ENCODE measurements around the gene TMEM208.

TMEM208 gene

GRCh38 chr16:67252609-67253497 lies 25.9 kb downstream of the TMEM208 start:
- DNase-seq, result no peak

- no peak for DNase-seq
Measured at GRCh38 chr16:67254801-67255552, 28.0 kb downstream of the TMEM208 start.

DNA sequence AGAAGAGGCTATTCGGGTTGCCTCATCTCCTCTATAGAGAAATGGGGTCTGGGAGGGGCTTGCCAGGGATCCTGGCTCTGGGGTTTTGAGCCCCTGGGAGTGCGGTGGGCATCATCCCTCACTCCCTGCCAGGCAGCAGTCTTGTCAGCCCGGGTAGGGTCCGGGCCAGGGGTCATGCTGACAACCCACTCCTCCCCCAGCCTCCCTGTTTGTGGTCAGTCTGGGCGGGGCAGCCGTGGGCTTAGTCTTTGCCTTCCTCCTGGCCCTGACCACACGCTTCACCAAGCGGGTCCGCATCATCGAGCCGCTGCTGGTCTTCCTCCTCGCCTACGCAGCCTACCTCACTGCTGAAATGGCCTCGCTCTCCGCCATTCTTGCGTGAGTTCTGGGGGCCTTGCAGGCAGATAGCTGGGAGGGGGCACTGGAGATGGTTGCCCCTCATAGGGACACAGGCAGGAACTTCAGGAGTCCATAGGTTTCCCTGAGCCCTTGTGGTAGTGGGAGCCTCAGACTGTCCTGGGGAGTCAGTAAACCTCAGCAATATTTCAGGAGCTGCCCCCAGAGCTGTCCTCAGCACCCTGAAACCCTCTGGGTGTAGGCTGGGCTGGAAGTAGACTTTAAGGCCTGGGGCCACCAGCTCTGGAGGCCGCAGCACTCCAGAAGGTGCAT lies 28.8 kb downstream of the TMEM208 start:
- no peak for DNase-seq

DNA sequence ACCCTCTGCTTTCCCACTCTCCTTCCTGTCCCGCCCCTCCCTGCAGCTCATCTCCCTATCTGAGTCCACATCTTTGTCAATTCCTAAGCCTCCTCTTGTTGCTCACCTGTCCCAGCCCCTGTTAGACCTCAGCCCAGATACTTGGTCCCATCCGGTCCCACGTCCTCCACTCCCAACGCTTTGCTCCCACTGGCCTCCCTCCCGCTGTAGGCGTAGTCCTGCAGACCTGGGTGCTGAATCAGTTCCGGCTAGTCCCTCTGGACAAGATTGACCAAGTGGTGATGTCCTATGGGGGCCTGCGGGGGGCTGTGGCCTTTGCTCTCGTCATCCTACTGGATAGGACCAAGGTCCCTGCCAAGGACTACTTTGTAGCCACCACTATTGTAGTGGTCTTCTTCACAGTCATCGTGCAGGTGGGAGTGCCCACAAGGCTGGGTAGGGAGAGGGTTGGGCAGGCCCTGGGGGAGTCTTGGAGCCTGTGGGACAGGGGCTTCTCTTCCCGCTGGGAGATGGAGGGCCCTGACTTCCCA lies 29.8 kb downstream of the TMEM208 start:
- no peak for DNase-seq

DNA sequence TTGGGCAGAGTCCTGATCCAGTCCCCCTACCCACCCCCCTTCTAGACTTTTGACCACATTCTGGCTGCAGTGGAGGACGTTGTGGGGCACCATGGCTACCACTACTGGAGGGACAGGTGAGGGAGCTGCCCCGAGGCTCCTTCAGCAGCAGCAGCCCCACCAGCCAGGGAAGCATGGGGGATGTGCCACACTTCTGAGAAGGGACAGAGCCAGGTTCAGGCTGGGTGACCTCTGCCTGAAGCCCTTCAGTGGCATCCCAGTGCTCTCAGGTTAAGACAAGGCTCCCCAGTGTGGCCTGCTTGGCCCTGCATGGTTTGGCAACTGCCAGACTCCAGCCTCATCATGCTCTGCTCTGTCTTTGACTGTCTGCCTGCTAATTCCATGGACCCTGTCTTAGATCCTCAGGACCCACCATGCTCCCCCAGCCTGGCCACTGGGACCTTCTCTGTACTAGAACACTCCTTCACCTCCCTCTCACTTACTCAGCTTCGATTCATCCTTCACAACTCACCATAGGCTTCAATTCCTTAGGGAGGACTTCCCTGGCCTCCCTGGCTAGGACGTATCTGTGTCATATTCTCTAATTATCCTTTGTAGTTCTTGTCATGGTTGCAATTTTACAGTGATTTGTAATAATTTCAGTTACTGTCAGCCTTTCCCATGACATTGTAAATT lies 30.7 kb downstream of the TMEM208 start:
- DNase-seq, result no peak

DNA sequence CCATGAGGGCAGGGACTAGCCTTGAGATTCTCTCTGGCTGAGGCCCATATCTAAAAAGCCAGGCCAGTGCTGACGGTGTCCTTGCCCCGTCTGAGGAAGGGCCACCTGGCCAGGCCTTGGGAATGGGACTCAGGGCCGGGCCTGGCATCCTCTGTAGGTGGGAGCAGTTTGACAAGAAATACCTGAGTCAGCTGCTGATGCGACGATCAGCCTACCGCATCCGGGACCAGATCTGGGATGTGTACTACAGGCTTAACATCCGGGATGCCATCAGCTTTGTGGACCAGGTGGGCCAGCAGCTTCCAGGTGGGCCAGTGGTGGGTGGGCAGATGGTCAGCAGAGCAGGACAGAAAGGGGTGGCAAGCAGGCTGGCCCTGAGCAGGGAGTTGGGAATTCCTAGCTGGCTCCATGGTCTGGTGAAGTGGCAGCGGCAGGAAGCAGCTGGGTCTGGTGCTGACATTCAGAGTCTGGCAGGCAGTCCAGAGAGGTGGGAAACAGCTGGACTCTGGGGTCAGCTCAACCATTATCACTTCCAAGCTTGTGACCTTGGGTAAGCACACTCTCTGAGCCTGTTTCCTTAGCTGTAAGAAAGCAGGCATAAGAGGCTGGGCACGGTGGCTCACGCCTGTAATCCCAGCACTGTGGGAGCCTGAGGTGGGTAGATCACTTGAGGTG lies 31.4 kb downstream of the TMEM208 start:
- DNase-seq, result no peak

- DNase-seq, result no peak
Measured at GRCh38 chr16:67259705-67260104, 32.8 kb downstream of the TMEM208 start.

GRCh38 chr16:67260426-67261063 lies 33.6 kb downstream of the TMEM208 start:
- peak in 1 of 5 experiments; percentile 62 for DNase-seq

- DNase-seq, result no peak
Measured at GRCh38 chr16:67263201-67263600, 36.3 kb downstream of the TMEM208 start.

DNA sequence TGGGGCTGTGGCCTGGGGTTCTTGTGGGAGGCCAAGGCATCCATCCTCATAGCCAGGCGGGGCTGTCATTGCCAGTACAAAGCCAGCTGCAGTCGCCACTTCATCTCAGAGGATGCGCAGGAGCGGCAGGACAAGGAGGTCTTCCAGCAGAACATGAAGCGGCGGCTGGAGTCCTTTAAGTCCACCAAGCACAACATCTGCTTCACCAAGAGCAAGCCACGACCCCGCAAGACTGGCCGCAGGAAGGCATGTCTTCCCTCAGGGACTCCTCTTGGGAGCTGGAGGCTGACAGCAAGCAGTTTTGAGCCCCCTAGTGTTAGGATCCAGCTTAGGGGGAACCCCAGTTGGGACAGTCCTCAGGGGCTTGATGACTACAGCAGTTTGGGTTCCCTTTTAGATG lies 37.3 kb downstream of the TMEM208 start:
- no peak for DNase-seq

GRCh38 chr16:67264866-67265265 lies 37.9 kb downstream of the TMEM208 start:
- no peak for DNase-seq

DNA sequence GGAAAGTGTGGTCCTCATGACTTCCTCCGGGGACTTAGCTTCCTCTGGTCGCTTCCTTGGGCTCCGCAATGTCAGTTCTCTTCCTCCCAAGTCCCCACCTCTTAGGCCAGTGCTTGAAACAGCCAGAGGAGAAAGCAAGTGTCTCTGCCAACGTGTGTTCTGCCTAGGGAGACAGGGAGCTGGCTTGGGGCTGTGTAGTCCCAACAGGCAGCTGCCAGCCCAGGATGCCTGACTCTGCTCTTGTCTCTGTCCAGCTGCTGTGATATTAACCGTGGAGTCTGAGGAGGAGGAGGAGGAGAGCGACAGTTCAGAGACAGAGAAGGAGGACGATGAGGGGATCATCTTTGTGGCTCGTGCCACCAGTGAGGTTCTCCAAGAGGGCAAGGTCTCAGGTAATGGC lies 38.9 kb downstream of the TMEM208 start:
- no peak for DNase-seq

GRCh38 chr16:67268136-67268579 lies 41.2 kb downstream of the TMEM208 start:
- DNase-seq, result no peak

DNA sequence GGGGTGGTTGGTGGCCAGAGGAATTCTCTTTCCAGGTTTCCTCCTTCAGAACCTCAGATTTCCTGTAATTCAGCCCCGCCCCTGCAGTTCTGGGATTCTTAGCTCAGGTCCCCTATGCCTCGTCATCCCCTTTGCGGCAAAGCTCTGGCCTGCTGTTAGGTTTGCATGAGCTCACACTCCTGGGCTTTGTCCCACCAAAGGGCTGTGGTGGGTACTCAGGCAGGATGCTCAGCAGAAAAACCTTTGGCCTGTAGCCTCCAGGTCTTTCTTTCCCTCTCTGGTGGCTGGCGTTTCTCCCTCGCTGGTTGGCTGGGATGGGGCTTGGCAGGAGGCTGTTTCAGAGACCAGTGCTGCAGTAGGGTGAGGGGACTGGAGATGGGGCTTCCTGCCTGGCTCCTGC lies 42.8 kb downstream of the TMEM208 start:
- no peak for DNase-seq

DNA sequence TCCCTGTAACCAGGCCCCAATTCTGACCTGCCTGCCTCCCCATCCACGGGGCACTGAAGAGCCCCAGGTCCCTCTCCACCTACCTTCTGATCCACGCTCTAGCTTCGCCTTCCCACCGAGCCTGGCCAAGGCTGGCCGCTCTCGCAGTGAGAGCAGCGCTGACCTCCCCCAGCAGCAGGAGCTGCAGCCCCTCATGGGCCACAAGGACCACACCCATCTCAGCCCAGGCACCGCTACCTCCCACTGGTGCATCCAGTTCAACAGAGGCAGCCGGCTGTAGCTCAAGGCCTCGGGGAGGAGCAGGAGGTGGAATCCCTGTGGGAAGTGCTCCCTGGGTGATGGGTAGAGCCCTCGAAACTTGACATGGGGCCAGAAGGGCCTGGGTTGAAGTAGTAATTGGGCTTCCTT lies 44.0 kb downstream of the TMEM208 start:
- no peak for DNase-seq

DNA sequence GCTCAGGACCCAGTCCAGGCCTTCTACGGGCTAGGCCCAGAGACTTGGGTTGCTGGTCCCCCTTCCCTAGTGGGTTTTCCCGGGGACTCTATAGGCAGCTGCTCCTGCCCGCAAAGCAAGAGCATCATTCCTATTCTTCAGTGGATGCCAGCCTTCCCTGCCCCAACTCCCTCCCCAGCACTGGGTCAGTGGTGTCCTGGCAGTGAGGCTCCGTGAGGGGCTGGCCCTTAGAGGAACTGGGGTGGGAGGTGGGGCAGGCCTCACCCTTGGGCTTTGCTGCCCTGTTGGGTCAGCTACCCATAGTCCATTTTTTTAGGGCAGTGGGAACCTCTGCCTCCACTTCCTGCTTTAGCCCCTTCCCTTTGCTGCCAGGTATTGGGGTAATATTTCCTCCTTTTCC lies 44.5 kb downstream of the TMEM208 start:
- no peak for DNase-seq

GRCh38 chr16:67275321-67275720 lies 48.4 kb downstream of the TMEM208 start:
- DNase-seq, result no peak

DNA sequence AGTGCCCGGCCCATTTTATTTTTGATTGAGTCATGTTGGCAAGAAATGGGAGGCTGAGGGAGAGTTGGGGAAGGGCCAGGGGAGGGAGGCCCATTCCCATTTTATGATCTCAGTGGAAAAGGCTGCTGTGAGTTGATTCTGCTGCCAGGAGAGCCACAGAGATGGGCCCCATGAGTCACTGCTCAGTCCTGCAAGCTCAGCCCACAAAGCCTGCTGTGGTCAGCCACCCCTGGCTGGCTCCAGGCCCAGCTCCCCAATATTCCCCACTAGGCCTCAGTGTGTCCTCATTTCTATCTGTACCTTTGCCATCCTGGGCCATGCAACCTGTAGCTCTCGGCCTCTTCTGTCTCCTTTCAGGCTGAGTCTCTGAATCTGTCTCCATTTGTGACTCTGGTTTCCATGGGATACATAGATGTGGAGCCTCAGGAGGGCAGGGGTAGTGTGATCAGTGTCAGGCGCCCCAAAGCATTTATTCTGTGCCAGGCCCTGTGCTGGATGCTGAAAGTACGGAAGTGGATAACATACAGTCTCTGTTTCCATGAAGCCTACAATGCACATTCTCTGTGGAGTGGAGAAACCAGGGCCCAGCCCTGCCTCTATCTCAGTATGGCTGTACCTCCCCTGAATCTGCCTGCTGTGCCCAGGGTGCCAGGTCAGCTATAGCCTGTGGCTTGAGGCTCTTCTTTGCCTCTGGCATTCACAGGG lies 50.5 kb downstream of the TMEM208 start:
- DNase-seq, result no peak

DNA sequence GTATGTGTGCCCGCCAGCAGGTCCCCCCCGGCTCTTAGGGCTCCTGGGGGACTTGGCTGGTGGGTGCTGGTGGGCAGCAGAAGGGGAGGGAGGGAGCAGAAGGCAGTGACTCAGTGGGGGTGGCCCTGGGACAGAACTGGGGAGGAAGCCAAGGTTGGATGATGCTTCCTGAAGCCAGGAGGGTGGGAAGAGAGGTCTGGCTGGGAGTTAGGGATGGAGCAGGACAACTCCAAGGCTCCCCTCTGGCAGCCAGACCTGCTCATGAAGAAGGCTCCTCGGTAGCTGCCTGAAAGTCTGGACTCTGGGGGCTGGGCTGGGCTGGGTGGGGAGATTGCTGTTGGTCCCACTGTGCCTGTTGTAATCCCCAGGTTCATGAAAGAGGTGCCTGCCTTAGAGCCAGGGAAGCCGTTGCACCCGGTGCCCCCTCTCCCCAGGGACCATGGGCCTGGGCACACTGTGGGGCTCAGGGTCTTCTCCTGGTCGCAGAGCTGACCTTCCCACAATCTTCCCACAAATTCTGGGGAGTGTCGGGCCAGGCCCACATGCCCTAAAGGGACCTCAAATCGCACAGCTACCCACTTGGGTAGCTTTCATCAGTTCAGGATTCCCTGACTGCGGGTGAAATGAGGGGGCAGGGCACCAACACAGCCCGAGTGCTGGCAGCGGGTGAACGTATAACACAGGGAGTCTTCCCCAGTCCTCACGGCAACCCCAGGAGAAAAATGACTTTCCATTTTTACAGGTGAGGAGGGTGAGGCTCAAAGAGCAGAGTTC lies 51.3 kb downstream of the TMEM208 start:
- no peak for DNase-seq

Measured in T-helper 2 cell (primary cell).